Skeletal muscle satellite cell (primary cell): ENCODE results near the gene HNRNPL. TPM values are rescaled to one million over a fixed set of nuclear protein-coding genes. Genes with fewer than 3 reads are reported as not detected.
A peak's percentile ranks its signal among the peaks of the same experiment; 100 is the strongest.
"Not testable (repeated sequence)": the region's sequence is repeated elsewhere in the genome, so short reads cannot be mapped to it uniquely, and the experiment has no call there.

Experiments used
- H3K27me3 ChIP-seq: 2 replicates; pipeline ENCODE4 v1.7.0; 2013; ENCODE audit warnings: low read length; ENCODE audit not compliant: control insufficient read depth, insufficient read depth
- H3K36me3 ChIP-seq: 2 replicates; pipeline ENCODE4 v1.7.0; 2013; ENCODE audit warnings: mild to moderate bottlenecking, control low read depth, low read length; ENCODE audit not compliant: insufficient read depth
- H3K4me1 ChIP-seq: 2 replicates; pipeline ENCODE4 v1.7.0; 2013; ENCODE audit warnings: low read length; ENCODE audit not compliant: control insufficient read depth, insufficient read depth
- H3K4me2 ChIP-seq: 2 replicates; pipeline ENCODE4 v1.7.0; 2013; ENCODE audit warnings: mild to moderate bottlenecking, low read length
- H3K4me3 ChIP-seq: 2 replicates; pipeline ENCODE4 v1.7.0; 2013; ENCODE audit warnings: low read length
- H3K9ac ChIP-seq: 2 replicates; pipeline ENCODE4 v1.7.0; 2013; ENCODE audit warnings: mild to moderate bottlenecking, low read depth, low read length, moderate library complexity
- H3K9me3 ChIP-seq: replicated peaks from 2 replicates; pipeline ENCODE4 v1.7.0; 2013; ENCODE audit warnings: mild to moderate bottlenecking, control low read depth, low read length
- total RNA-seq: library from RNA; depleted of rRNA; stranded (reverse); fragments of >200 nt; gene quantifications from 2 replicates; pipeline ENCODE4 v1.2.3, GENCODE V29; 2012; rRNA removed

Gene HNRNPL
- total RNA-seq, result 209 and 261 TPM in 2 replicates

DNA sequence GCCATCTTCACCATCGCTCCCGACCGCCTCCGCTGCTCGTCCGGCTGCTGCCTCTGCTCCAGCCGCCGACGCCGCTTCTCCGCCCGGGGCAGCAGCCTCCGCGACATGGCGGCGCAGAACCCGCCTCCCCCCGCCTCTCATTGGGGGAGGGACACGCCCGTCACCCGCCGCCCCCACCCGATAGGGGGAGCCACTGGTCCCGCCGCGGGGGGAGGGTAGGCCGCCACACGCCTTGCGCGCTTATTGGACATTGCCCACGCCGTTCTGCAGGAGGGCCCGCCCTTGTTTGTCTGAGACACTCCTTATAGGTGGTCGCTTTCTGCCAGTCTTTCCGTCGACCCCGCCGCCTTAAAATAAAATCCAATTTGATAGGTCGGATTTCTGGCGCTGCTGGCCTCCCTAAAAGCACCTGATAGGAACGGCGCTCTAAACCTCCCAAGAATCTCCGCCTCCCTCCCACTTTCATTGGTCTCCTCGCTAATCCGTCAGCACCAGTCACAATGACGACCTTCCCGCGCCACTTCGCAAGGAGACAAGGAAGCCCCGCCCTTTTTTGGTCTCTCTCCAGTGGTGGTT, at the start of gene HNRNPL:
HNRNPL (minus strand) TSS at position 127 of the 576 bp plus-strand sequence; CDS start at position 107, 20 bp downstream.
- Histone ChIP-seq H3K9ac (peak within 1 kb of the TSS; percentile 99), H3K27me3 (no peaks in the 10 kb centered on the region), H3K36me3 (peaks cover 38% of the 10 kb centered on the region), H3K4me3 (peak within 1 kb of the TSS; percentile 85), H3K4me2 (peak within 1 kb of the TSS; percentile 98), H3K4me1 (peaks cover 35% of the 10 kb centered on the region), H3K9me3 (no peaks in the 10 kb centered on the region)

DNA sequence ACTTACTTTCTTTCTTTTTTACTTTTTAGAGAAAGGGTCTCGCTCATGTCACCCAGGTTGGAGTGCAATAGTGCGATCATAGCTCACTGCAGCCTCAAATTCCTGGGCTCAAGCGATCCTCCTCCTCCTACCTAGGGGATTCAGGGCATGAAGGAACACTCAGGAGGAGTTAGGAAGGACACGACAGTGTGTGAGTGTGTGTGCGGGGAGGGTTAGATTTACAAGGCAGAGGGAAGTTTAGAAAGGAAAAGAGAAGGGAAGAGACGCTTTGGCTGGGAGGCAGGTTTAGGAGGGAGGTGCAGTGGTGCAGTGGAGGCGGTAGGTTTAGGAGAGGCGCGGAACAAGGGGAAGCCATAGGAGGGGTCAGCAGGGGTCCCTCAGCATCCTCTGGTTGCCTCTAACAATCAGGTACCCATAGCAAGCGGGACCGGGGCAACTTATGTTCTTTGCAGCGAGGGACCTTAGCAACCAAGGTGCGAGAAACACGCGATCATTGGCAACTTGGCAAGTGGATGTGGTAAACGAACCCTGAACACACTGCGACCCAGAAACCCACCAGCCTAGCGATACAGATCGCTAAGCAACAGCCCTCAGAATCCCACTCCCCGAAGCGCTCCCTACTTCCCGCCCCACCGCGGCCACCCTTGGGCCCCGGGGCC, 49.1 kb upstream of the HNRNPL start:
- H3K9me3 ChIP-seq, result no peaks in the 10 kb centered on the region
- peak overlapping the region; percentile 92 for H3K4me2 ChIP-seq
- peak overlapping the region; percentile 84 for H3K9ac ChIP-seq
- peak overlapping the region; percentile 83 for H3K4me3 ChIP-seq
- peaks cover 14% of the 10 kb centered on the region for H3K4me1 ChIP-seq
- no peaks in the 10 kb centered on the region for H3K36me3 ChIP-seq
- no peaks in the 10 kb centered on the region for H3K27me3 ChIP-seq

DNA sequence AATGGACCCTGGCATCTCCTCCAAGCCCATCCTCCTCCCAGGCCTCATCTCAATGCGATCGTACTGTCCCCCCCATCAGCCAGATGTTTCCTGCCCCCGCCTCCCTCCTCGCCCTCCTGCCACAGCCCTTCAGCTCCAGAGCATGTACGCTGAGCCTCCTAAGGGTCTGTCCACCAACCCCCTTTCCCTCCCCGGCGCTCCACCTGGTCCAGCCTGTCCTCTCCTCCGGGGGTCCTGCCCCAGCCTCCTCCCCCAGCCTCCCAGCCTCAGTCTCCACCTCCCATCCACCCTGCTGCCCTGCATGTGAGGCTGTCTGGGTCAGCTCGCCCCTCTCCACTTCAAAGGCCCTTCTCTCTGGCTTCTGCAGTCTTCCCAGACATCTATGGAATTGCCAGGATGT, 45.2 kb upstream of the HNRNPL start:
- H3K4me3 ChIP-seq, result no peak overlapping the region
- H3K9me3 ChIP-seq, result no peaks in the 10 kb centered on the region
- H3K36me3 ChIP-seq, result peaks cover 3% of the 10 kb centered on the region
- no peak overlapping the region for H3K4me2 ChIP-seq
- peaks cover 20% of the 10 kb centered on the region for H3K4me1 ChIP-seq
- H3K9ac ChIP-seq, result no peak overlapping the region
- no peaks in the 10 kb centered on the region for H3K27me3 ChIP-seq

GRCh38 chr19:38893341-38893771, 43.6 kb upstream of the HNRNPL start:
- Histone ChIP-seq H3K36me3 (peaks cover 20% of the 10 kb centered on the region), H3K4me3 (no peak overlapping the region), H3K27me3 (no peaks in the 10 kb centered on the region), H3K4me1 (peaks cover 15% of the 10 kb centered on the region), H3K9ac (peak overlapping the region; percentile 1), H3K9me3 (no peaks in the 10 kb centered on the region), H3K4me2 (peak overlapping the region; percentile 40)

DNA sequence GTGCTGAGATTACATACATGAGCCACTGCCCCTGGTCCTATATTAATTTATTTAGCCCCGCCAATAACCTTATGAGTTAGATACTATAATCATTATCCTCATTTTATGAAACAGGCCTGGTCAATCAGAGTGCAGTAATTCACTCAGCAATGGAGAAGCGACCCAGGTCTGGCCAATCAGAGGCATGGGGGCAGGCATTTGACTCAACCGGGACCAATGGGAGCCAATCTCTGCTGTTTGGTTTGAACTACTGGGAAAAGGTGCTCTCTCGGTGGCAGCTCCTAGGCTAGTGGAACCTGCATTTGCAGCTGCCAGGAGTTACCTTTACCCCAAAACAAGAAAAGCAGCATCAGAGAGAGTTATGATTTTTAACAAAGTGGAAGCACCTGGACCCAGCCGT, 43.1 kb upstream of the HNRNPL start:
- Histone ChIP-seq H3K9me3 (no peaks in the 10 kb centered on the region), H3K4me1 (peaks cover 10% of the 10 kb centered on the region), H3K9ac (peak overlapping the region; percentile 1), H3K27me3 (no peaks in the 10 kb centered on the region), H3K4me2 (peak overlapping the region; percentile 40), H3K36me3 (peaks cover 25% of the 10 kb centered on the region), H3K4me3 (no peak overlapping the region)

- no peaks in the 10 kb centered on the region for H3K9me3 ChIP-seq
- H3K27me3 ChIP-seq, result no peaks in the 10 kb centered on the region
- H3K9ac ChIP-seq, result no peak overlapping the region
- H3K4me2 ChIP-seq, result no peak overlapping the region
- H3K4me3 ChIP-seq, result no peak overlapping the region
- peaks cover 9% of the 10 kb centered on the region for H3K4me1 ChIP-seq
- peaks cover 25% of the 10 kb centered on the region for H3K36me3 ChIP-seq
Observed at GRCh38 chr19:38891771-38892170, 42.0 kb upstream of the HNRNPL start.

GRCh38 chr19:38890686-38891085, 40.9 kb upstream of the HNRNPL start:
- H3K9ac ChIP-seq, result no peak overlapping the region
- no peak overlapping the region for H3K4me3 ChIP-seq
- H3K36me3 ChIP-seq, result peaks cover 25% of the 10 kb centered on the region
- no peaks in the 10 kb centered on the region for H3K9me3 ChIP-seq
- no peak overlapping the region for H3K4me2 ChIP-seq
- H3K4me1 ChIP-seq, result peaks cover 9% of the 10 kb centered on the region
- no peaks in the 10 kb centered on the region for H3K27me3 ChIP-seq

DNA sequence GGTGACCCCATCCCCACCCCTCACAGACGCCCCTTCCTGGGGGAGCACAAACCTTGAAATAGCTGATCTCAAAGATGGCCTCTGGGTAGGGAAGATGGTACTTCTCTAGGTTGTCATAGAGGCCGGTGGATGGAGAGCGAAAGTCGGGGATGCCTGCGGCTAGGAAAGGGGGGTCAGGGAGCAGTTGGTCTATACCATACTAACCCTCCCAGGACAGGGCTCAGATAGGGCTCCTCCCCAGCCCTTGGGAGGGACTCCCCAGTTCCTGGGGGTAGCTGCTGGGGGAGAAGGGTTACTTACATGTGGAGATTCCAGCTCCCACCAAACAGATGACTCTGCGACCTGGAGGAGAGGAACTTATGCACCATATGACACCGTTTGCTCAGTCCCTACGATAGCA, 40.0 kb upstream of the HNRNPL start:
- Histone ChIP-seq H3K36me3 (peaks cover 25% of the 10 kb centered on the region), H3K9ac (no peak overlapping the region), H3K27me3 (no peaks in the 10 kb centered on the region)

DNA sequence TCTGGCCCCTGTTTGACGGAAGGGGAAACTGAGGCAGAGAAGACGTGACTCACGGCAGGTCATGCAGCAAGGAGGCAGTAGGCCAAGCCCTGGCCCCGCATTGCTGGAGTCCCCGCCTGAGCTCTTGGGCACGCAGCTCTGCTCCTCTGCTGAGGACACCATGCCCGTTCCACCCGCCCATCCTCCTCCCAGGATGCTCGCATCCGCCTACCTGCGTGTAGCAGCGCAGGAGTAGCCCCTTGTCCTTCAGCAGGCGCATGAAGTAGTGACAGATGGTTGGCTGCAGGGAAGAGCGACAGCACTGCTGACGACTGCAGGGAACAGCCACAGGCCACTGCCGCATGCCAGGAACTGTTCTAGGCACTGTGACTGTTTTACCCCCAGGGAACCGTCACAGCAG, 39.1 kb upstream of the HNRNPL start:
- no peak overlapping the region for H3K4me2 ChIP-seq
- H3K36me3 ChIP-seq, result peaks cover 25% of the 10 kb centered on the region
- peaks cover 9% of the 10 kb centered on the region for H3K4me1 ChIP-seq
- H3K9me3 ChIP-seq, result no peaks in the 10 kb centered on the region
- H3K4me3 ChIP-seq, result no peak overlapping the region
- no peaks in the 10 kb centered on the region for H3K27me3 ChIP-seq
- no peak overlapping the region for H3K9ac ChIP-seq

More for the DNA sequence above, 40.0 kb upstream of the HNRNPL start:
- no peaks in the 10 kb centered on the region for H3K9me3 ChIP-seq
- no peak overlapping the region for H3K4me2 ChIP-seq
- peaks cover 9% of the 10 kb centered on the region for H3K4me1 ChIP-seq
- no peak overlapping the region for H3K4me3 ChIP-seq

GRCh38 chr19:38884691-38885090, 34.9 kb upstream of the HNRNPL start:
- not testable (repeated sequence) for H3K27me3 ChIP-seq, H3K9ac ChIP-seq, H3K4me3 ChIP-seq, H3K4me1 ChIP-seq, H3K9me3 ChIP-seq, H3K4me2 ChIP-seq
- peaks cover 19% of the 10 kb centered on the region for H3K36me3 ChIP-seq

DNA sequence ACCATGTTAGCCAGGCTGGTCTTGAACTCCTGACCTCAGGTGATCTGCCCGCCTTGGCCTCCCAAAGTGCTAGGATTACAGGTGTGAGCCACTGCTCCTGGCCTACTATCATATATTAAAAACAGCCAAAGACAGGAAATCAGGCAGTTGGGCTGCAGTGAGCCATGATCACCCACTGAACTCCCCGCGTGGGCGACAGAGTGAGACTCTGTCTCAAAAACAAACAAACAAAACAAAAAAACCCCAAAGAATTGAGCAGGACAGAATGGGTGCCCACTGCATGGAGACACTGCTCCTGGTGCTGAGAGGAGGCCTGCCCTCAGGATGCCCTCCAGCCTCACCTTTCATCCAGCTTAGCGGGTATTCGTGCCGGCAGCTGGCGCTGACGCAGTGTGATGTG, 33.5 kb upstream of the HNRNPL start:
- H3K36me3 ChIP-seq, result peaks cover 6% of the 10 kb centered on the region
- H3K4me2 ChIP-seq, result no peak overlapping the region
- H3K9me3 ChIP-seq, result no peaks in the 10 kb centered on the region
- H3K4me1 ChIP-seq, result no peaks in the 10 kb centered on the region
- no peak overlapping the region for H3K9ac ChIP-seq
- H3K27me3 ChIP-seq, result no peaks in the 10 kb centered on the region
- no peak overlapping the region for H3K4me3 ChIP-seq
